ENCODE measurements around the gene CDCA5.

DNA sequence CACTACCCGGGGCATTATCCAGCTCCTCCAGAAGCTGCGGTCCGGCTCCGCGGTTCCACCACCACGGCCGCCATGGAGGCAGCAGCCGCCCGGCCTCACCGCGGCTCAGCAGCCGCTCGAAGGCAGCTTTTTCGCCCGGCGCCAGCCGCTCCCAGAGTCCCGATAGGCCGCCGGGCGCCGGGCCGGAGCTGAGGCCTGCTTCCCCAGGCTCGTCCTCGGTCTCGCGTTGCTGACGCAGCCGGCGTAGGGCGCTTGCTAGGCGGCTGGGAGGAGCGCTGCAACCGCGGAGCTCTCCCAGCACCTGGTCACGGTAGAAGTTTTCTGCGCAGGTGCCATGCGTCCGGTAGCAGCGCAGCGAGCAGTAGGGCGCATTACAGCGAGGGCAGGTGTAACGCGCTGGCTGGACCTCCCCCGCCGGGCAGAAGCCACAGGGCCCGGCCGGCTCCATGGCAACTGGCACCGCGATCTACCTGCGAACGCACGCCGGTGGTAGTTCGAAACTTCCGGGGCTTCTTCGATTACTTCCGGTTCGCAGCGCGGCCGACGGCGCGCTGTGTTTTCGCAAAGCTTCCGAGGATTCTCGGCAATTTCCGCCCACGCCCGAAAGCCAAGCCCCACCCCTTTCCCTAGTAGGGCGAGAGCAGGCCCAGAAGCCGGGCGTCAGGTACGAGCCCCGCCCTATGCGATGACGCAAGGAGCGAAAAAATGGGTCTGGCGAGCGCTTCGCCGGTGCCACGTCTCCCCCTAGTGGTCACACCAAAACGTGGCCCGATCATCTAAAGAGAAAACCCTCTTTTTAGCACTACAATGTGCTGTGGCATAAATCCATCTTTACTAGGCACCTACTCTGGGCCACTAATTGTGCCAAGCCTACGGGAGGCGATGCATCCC, 33.6 kb upstream of the CDCA5 start, which contains the start of gene ZNHIT2:
- TF ChIP-seq, protein P1, sequence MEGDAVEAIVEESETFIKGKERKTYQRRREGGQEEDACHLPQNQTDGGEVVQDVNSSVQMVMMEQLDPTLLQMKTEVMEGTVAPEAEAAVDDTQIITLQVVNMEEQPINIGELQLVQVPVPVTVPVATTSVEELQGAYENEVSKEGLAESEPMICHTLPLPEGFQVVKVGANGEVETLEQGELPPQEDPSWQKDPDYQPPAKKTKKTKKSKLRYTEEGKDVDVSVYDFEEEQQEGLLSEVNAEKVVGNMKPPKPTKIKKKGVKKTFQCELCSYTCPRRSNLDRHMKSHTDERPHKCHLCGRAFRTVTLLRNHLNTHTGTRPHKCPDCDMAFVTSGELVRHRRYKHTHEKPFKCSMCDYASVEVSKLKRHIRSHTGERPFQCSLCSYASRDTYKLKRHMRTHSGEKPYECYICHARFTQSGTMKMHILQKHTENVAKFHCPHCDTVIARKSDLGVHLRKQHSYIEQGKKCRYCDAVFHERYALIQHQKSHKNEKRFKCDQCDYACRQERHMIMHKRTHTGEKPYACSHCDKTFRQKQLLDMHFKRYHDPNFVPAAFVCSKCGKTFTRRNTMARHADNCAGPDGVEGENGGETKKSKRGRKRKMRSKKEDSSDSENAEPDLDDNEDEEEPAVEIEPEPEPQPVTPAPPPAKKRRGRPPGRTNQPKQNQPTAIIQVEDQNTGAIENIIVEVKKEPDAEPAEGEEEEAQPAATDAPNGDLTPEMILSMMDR (IDR thresholded peaks at IDR 0.05 in 4 of 5, conservative IDR thresholded peaks at IDR 0.05 in 1 of 5) = peak; percentile 90 to 99 (median 96)
- TF ChIP-seq POLR2A (IDR thresholded peaks at IDR 0.05) = peak; percentile 47 to 57

All from gastrocnemius medialis (tissue), 4 donors.